GM19438 (cell line): ENCODE results near the gene SZT2.
"Not testable (repeated sequence)": the region's sequence is repeated elsewhere in the genome, so short reads cannot be mapped to it uniquely, and the experiment has no call there.

Experiments used
- ATAC-seq: cut with Tn5 transposase; IDR thresholded peaks from one replicate; pipeline ENCODE4 v1.9.1; 2021; ENCODE audit warnings: low read depth; ENCODE audit not compliant: unreplicated experiment

SZT2 gene

DNA sequence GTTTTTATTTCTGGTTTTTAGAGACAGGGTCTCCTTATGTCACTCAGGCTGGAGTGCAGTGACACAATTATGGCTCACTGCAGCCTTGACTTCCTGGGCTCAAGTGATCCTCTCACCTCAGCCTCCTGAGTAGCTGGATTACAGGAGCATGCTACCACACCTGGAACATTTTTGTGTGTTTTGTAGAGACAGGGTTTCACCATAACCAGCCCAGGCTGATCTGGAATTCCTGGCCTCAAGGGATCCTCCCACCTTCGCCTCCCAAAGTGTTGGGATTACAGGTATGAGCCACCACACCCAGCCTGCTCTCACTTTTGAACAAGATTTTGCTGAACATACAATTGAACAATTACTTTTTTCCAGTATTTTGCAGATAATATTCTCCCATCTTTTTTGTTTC lies 88.0 kb downstream of the SZT2 start:
- ATAC-seq = no peak

DNA sequence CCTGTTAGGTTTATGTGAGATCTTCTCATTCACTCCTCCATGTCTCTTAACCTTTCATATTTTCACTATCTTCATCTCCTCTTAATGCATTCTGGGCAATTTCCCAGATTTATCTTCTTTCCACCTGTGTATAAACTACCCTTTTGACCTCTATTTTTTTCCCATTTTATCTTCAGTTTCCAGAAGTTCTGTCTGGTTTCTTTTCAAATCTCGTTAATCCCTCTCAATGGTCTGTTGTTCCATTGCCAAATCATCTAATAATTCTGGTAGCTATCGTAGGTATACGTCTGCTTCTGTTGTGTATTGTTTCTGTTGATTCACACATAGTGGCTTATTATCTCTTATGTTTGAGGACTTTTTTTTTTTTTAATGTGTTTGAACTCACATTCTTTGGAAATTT lies 89.7 kb downstream of the SZT2 start:
- no peak for ATAC-seq

DNA sequence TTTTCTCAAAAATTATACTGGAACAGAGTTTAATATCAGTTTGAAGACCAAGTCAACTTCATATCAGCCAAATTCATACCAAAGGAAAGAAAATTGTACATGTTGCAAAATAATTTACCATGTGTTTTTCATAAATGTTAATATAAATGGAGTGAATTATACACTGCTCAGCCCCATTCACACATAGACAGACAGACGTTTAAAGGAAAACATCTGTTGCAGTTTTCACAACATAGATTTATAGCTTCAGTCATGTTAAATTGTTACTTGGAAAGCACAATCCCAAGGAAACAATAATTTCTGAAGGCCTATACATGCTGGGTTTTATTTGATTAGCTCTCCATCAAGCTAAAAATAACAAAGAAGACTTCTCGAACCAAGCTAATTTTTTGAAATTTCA lies 91.8 kb downstream of the SZT2 start:
- no peak for ATAC-seq

DNA sequence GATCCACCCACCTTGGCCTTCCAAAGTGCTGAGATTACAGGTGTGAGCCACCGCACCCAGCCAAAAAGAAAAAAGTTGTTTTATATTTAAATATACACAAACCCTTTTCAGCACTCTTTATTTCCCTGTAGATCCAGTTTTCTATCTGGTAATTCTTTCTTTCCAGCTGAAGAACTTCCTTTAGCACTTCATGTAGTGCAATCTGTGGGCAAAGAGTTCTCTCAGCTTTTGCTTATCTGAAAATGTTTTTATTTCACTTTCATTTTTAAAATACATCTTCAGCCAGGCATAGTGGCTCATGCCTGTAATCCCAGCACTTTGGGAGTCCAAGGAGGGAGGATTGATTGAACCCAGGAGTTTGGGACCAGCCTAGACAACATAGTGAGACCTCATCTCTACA lies 92.5 kb downstream of the SZT2 start:
- no peak for ATAC-seq

DNA sequence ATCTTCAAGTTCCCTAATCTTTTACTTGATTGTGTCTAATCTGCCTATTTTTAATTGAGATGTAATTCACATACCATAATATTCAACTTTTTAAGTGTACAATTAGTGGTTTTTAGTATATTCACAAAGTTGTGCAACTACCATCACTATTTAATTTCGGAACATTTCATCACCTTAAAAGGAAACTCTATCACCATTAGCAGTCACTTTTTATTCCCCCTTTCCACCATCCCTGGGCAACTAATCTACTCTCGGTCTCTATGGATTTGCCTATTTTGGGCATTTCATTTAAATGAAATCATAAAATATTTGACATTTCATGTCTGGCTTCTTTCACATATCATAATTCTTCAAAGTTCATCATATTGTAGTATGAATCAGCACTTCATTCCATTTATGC lies 94.7 kb downstream of the SZT2 start:
- no peak for ATAC-seq

DNA sequence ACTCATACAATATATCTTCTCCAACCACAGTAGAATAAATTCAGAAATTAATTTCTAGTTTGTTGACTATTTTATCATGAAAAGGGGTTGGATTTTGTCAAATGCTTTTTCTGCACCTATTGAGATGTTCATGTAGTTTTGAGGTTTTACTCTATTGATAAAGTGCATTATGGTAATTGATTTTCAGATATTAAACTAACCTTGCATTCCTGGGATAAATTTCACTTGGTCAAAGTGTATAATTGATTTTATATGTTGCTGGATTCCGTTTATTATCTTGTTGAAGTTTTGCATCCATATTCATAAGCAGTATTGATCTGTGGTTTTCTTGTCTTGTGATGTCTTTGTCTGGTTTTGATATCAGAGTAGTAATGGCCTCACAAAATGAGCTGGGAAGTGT lies 98.5 kb downstream of the SZT2 start:
- ATAC-seq = no peak

DNA sequence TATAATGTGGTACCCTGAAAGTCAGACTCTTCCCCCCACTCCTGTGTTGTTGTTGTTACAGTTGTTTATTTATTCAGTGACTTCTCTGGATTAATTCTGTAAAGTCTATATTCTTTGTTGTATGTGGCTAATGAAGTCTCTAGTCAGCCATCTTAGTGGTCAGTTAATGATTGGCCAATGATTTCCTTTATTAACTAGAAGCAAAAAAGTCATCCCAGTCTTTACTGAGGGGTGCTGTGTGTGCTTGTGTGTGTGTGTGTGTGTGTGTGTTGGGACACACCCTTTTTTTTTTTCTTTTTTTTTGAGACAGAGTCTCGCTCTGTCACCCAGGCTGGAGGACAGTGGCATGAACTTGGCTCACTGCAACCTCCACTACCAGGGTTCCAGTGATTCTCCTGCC lies 101.4 kb downstream of the SZT2 start:
- no peak for ATAC-seq

DNA sequence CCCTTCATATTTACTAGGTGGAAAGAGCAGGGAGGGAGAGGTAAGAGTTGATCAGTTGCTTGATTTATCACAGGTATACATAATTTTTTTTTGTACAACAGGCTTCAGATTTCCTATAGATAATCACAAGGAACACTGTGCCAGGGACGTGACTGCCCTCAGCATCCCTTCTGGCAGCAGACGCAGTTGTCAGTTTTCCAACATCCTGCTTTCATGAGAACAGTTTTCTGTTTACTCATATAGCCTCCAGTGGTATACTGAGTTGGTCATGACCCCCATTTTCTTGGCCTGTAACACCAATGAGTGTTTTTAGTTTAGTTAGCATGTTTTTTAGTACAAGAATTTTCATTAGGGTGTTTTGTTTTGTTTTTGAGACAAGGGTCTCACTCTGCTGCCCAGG lies 103.1 kb downstream of the SZT2 start:
- ATAC-seq = no peak

DNA sequence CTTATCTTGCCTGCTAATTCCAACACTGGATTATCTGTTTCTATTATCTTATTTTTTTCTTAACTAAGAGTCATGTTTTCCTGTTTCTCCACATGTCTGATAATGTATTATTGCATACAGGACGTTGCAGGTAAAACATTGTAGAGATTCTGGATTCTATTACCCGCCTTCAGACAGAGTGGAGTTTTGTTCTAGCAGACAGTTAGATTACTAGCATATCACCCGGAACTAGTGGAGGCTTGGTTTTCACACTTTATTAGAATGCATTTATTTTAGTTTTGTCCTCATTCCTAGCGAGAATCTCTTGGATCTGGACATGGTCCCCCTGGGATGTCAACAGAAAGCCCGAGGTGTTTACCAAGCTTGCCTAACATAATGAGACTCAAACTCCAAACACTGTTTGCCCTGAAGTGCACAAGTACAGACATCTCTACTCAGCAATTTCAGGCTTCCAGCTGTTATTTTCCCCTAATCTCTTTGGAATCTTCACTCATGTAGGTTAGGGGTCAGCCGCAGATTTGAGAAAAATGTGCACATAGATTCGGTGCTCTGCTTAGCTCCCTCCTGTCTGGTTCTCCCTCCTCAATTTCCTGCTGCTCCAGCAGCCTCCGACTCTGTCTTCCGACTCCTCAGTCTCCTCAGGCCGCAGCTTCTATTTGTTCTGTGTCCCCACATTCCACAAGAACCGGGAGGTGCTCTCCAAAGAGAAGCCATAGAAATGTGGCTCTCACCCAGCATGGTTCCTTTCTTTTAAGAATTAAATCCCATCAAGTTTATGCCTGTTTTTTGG lies 104.2 kb downstream of the SZT2 start:
- no peak for ATAC-seq

DNA sequence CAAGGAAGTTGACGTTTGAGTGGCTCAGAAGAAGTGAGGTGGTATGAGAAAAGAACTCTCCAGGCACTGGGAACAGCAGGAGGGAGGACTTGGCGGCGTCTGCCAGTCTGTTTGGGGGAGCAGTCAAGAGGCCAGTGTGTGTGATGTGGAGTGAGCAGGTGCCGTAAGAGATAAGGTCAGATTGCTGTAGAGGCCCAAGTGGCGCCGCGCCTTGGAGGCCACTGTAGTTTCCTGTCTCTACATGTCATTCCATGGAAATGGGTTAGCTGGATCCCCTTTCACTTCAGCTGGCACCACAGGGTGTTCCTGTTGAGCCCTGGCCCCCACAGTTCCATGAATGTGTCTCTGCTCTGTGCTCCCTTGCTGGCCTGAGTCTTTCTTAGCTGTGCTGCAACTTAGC lies 105.5 kb downstream of the SZT2 start:
- no peak for ATAC-seq

DNA sequence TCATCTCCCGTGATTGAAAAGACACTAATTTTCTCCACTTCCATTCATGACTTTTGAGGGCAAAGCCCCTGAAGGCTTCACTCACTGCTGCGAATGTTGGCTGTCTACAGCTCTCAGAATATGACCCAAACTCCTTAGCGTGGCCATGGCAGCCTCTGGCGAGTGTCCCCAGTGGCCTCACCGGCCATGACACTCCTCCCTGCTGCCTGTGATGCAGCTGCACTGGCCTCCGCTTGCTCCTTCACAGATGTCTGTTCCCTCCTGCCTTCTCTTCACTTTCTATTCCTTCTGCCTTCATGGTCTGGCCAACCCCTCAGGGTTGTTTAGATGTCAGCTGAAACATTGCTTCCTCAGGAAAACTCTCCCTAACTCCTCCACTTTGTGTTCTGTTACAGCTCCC lies 110.2 kb downstream of the SZT2 start:
- no peak for ATAC-seq

DNA sequence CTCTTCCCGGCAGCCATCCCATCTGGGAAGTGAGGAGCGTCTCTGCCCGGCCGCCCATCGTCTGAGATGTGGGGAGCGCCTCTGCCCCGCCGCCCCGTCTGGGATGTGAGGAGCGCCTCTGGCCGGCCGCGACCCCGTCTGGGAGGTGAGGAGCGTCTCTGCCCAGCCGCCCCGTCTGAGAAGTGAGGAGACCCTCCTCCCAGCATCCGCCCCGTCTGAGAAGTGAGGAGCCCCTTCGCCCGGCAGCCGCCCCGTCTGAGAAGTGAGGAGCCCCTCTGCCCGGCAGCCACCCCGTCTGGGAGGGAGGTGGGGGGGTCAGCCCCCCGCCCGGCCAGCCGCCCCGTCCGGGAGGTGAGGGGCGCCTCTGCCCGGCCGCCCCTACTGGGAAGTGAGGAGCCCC lies 112.1 kb downstream of the SZT2 start:
- ATAC-seq = not testable (repeated sequence)

DNA sequence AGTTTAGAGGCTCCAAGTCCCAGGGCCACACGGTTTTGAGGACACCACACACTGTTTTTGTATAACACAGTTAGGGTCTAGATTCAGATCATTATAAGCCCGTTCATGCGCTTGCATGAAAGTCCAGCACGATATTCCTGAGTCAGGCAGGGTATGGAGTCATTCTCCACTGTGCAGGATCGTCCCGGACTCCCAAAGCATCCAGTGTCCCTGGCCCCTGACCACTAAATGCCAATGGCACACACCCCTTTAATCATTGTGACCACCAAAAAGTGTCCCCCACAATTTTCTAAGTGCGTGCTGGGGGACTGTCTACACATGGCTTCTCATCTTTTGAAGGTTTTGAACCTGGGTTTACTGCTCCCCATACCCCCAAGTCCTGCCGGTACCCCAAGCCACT lies 113.8 kb downstream of the SZT2 start:
- no peak for ATAC-seq
